NCI-H748 (cell line): ENCODE results near the gene ETFBKMT.
"Not testable (repeated sequence)": the region's sequence is repeated elsewhere in the genome, so short reads cannot be mapped to it uniquely, and the experiment has no call there.

Experiments
- DNase-seq: peaks from one replicate; lab custom pipeline; 2025; ENCODE audit not compliant: unreplicated experiment; lab: John Stamatoyannopoulos, UW

The ETFBKMT gene

GRCh38 chr12:31716998-31717397, 57.5 kb downstream of the ETFBKMT start:
- DNase-seq = not testable (repeated sequence)

GRCh38 chr12:31718542-31719198, 59.2 kb downstream of the ETFBKMT start:
- DNase-seq = not testable (repeated sequence)

- DNase-seq = no peak
Observed at GRCh38 chr12:31722580-31722979, 63.1 kb downstream of the ETFBKMT start.
